HL-60 (cell line): ENCODE data around the gene FAH.

Experiments used
- DNase-seq, 2 experiments: peaks; one replicate each; pipeline ENCODE4 v3.0.0-alpha.2; 2010 to 2020; ENCODE audit warnings: low read depth in 1 of 2, low spot score in 1 of 2
- H3K27ac ChIP-seq: fragments of 250-450 bp; sonication (Bioruptor Pico); replicated peaks from 2 replicates; pipeline ENCODE4 v1.5.1; 2020; ENCODE audit warnings: mild to moderate bottlenecking, moderate library complexity
- H3K27me3 ChIP-seq: fragments of 250-450 bp; sonication (Bioruptor Pico); 2 replicates; pipeline ENCODE4 v1.5.1; 2021; ENCODE audit warnings: mild to moderate bottlenecking, moderate library complexity; ENCODE audit not compliant: insufficient read depth, poor library complexity, severe bottlenecking
- H3K4me3 ChIP-seq: replicated peaks from 2 replicates; pipeline ENCODE4 v1.5.1; 2011; ENCODE audit warnings: mild to moderate bottlenecking, control low read depth, low read length; ENCODE audit not compliant: insufficient read depth
- CTCF ChIP-seq: IDR thresholded peaks from one replicate; pipeline ENCODE4 v1.5.1; 2011; ENCODE audit warnings: low read length, control low read depth, inconsistent platforms; ENCODE audit not compliant: insufficient read depth
- GABPA ChIP-seq: IDR thresholded peaks from 2 replicates; pipeline ENCODE4 v1.6.1; 2012; ENCODE audit warnings: low read depth
- POLR2AphosphoS5 ChIP-seq: IDR thresholded peaks from 2 replicates; pipeline ENCODE4 v1.6.1; 2012; ENCODE audit warnings: low read depth
- REST ChIP-seq: IDR thresholded peaks from 2 replicates; pipeline ENCODE4 v1.6.1; 2012; ENCODE audit warnings: low read depth; ENCODE audit not compliant: insufficient replicate concordance
- SPI1 ChIP-seq: IDR thresholded peaks from 2 replicates; pipeline ENCODE4 v1.6.1; 2012; ENCODE audit warnings: low read depth, mild to moderate bottlenecking, borderline replicate concordance
- long read RNA-seq: library from polyadenylated mRNA; unstranded; transcript quantifications from one replicate; pipeline ENCODE4 v2.0.0, GENCODE V29; 2020

FAH gene
- long read RNA-seq, transcript FAH-213 (14 exons, 1,549 nt) = major isoform, 161 of 303 reads
- long read RNA-seq, transcript FAH-202 (15 exons, 2,152 nt) = minor isoform, 85 of 303 reads
- long read RNA-seq, transcript FAH-201 (15 exons, 1,471 nt) = minor isoform, 21 of 303 reads
- long read RNA-seq, partial matches to known transcripts = 9 of 303 reads
- long read RNA-seq, other reads (novel, unspliced or antisense) = 25 of 303 reads

- DNase-seq = peak; percentile 68 to 79
- TF ChIP-seq GABPA = no peak
- TF ChIP-seq POLR2AphosphoS5 = 0 out of 2 replicates have a peak, but pooled peaks have one; percentile 33
- Histone ChIP-seq H3K27ac (peak within 1 kb of the TSS; percentile 83), H3K4me3 (peak within 1 kb of the TSS; percentile 79), H3K27me3 (no peaks in the 10 kb centered on the region)
Measured at GRCh38 chr15:80152896-80153876, at the start of gene FAH. FAH (plus strand) TSS chr15:80152999; CDS start chr15:80153055, 56 bp downstream.

GRCh38 chr15:80105193-80105592 lies 47.6 kb upstream of the FAH start:
- Histone ChIP-seq H3K27ac (no peak overlapping the region), H3K4me3 (no peak overlapping the region), H3K27me3 (no peaks in the 10 kb centered on the region)
- DNase-seq = no peak
- TF ChIP-seq REST = no peak
- TF ChIP-seq POLR2AphosphoS5 = no peak

GRCh38 chr15:80105595-80105994 lies 47.2 kb upstream of the FAH start:
- DNase-seq = no peak
- Histone ChIP-seq H3K27me3 (no peaks in the 10 kb centered on the region), H3K27ac (no peak overlapping the region), H3K4me3 (no peak overlapping the region)
- no peak for TF ChIP-seq CTCF
- no peak for TF ChIP-seq POLR2AphosphoS5

- no peak overlapping the region for H3K27ac ChIP-seq
- H3K27me3 ChIP-seq = no peaks in the 10 kb centered on the region
- TF ChIP-seq CTCF (no peak), REST (no peak), GABPA (no peak)
- no peak overlapping the region for H3K4me3 ChIP-seq
- DNase-seq = no peak
Measured at GRCh38 chr15:80106051-80106450, 46.7 kb upstream of the FAH start.

- no peak overlapping the region for H3K4me3 ChIP-seq
- no peaks in the 10 kb centered on the region for H3K27me3 ChIP-seq
- DNase-seq = no peak
- H3K27ac ChIP-seq = no peak overlapping the region
- TF ChIP-seq GABPA = no peak
- TF ChIP-seq CTCF = no peak
- no peak for TF ChIP-seq REST
- no peak for TF ChIP-seq POLR2AphosphoS5
- no peak for TF ChIP-seq SPI1
Measured at GRCh38 chr15:80107204-80107603, 45.6 kb upstream of the FAH start.
